ENCODE data around the gene LCP2. TPM values are rescaled to one million over a fixed set of nuclear protein-coding genes. Genes with fewer than 3 reads are reported as not detected.

The LCP2 gene
- total RNA-seq, result 1 to 10 TPM in 3 of 4 donors, not detected in 1; 1.5 to 8.9 (median 7.7) TPM

GRCh38 chr5:170297589-170298462 lies at the start of gene LCP2:
Gene LCP2 (minus strand): TSS chr5:170297777. CDS start chr5:170297611, 166 bp downstream.
- WGBS, result 45% methylated on average over 9 of the region's 10 CpGs
- no peak for TF ChIP-seq POLR2AphosphoS5 (IDR thresholded peaks at IDR 0.05)
- no peak for TF ChIP-seq EP300 (IDR thresholded peaks at IDR 0.05)
- no peak for TF ChIP-seq CTCF (IDR thresholded peaks at IDR 0.05)
- no peak for TF ChIP-seq POLR2A (IDR thresholded peaks at IDR 0.05)
- no peak for DNase-seq (ENCODE audit: low spot score in 2 of 2)
- H3K27ac ChIP-seq, result peak within 1 kb of the TSS; percentile 70
- peaks cover 7% of the 10 kb centered on the region for H3K4me1 ChIP-seq
- H3K9me3 ChIP-seq, result no peaks in the 10 kb centered on the region
- no peaks in the 10 kb centered on the region for H3K36me3 ChIP-seq
- H3K4me3 ChIP-seq, result peak within 1 kb of the TSS; percentile 49
- no peaks in the 10 kb centered on the region for H3K27me3 ChIP-seq

- WGBS, result 91% methylated on average over 9 of the region's 9 CpGs
- no peak for TF ChIP-seq POLR2A (IDR thresholded peaks at IDR 0.05)
- TF ChIP-seq CTCF (IDR thresholded peaks at IDR 0.05), result no peak
- no peak for TF ChIP-seq POLR2AphosphoS5 (IDR thresholded peaks at IDR 0.05)
- TF ChIP-seq EP300 (IDR thresholded peaks at IDR 0.05), result no peak
- no peaks in the 10 kb centered on the region for H3K9me3 ChIP-seq
- DNase-seq (ENCODE audit: low spot score in 2 of 2), result no peak
- H3K27me3 ChIP-seq, result no peaks in the 10 kb centered on the region
- no peak overlapping the region for H3K27ac ChIP-seq
- no peak overlapping the region for H3K4me3 ChIP-seq
- no peaks in the 10 kb centered on the region for H3K36me3 ChIP-seq
- peaks cover 5% of the 10 kb centered on the region for H3K4me1 ChIP-seq
Observed at GRCh38 chr5:170347022-170347567, 49.5 kb upstream of the LCP2 start.

GRCh38 chr5:170345971-170346370 lies 48.4 kb upstream of the LCP2 start:
- no peak overlapping the region for H3K27ac ChIP-seq
- no peak for DNase-seq (ENCODE audit: low spot score in 2 of 2)
- no peak overlapping the region for H3K4me3 ChIP-seq
- H3K9me3 ChIP-seq, result no peaks in the 10 kb centered on the region
- 100% methylated on average over 1 of the region's 1 CpG for whole genome bisulfite sequencing
- no peak for TF ChIP-seq CTCF (IDR thresholded peaks at IDR 0.05)
- TF ChIP-seq POLR2A (IDR thresholded peaks at IDR 0.05), result no peak
- TF ChIP-seq EP300 (IDR thresholded peaks at IDR 0.05), result no peak
- no peak for TF ChIP-seq POLR2AphosphoS5 (IDR thresholded peaks at IDR 0.05)
- H3K4me1 ChIP-seq, result peaks cover 5% of the 10 kb centered on the region
- H3K27me3 ChIP-seq, result no peaks in the 10 kb centered on the region
- no peaks in the 10 kb centered on the region for H3K36me3 ChIP-seq

- no peak overlapping the region for H3K4me3 ChIP-seq
- no peak overlapping the region for H3K27ac ChIP-seq
- DNase-seq (ENCODE audit: low spot score in 2 of 2), result no peak
- H3K9me3 ChIP-seq, result no peaks in the 10 kb centered on the region
- WGBS, result 93% methylated on average over 3 of the region's 3 CpGs
- TF ChIP-seq POLR2AphosphoS5 (IDR thresholded peaks at IDR 0.05) (no peak), POLR2A (IDR thresholded peaks at IDR 0.05) (no peak)
- H3K27me3 ChIP-seq, result no peaks in the 10 kb centered on the region
- no peaks in the 10 kb centered on the region for H3K36me3 ChIP-seq
- H3K4me1 ChIP-seq, result peaks cover 2% of the 10 kb centered on the region
Observed at GRCh38 chr5:170343177-170343576, 45.6 kb upstream of the LCP2 start.

- 60% methylated on average over 8 of the region's 8 CpGs for WGBS
- DNase-seq (ENCODE audit: low spot score in 2 of 2), result no peak
Observed at GRCh38 chr5:170342153-170342725, 44.7 kb upstream of the LCP2 start.

More at GRCh38 chr5:170342153-170342725, 44.7 kb upstream of the LCP2 start:
- no peaks in the 10 kb centered on the region for H3K36me3 ChIP-seq
- no peaks in the 10 kb centered on the region for H3K4me1 ChIP-seq
- TF ChIP-seq CTCF (IDR thresholded peaks at IDR 0.05) (no peak), EP300 (IDR thresholded peaks at IDR 0.05) (no peak), POLR2AphosphoS5 (IDR thresholded peaks at IDR 0.05) (no peak), POLR2A (IDR thresholded peaks at IDR 0.05) (no peak)
- no peak overlapping the region for H3K4me3 ChIP-seq
- H3K27me3 ChIP-seq, result no peaks in the 10 kb centered on the region
- H3K27ac ChIP-seq, result no peak overlapping the region
- H3K9me3 ChIP-seq, result no peaks in the 10 kb centered on the region
